GM19395 (cell line): ENCODE data around the gene HMGN2.

ENCODE experiments used
- ATAC-seq: cut with Tn5 transposase; IDR thresholded peaks from one replicate; pipeline ENCODE4 v1.9.1; 2021; ENCODE audit warnings: mild to moderate bottlenecking, moderate library complexity; ENCODE audit not compliant: unreplicated experiment

HMGN2 gene

DNA sequence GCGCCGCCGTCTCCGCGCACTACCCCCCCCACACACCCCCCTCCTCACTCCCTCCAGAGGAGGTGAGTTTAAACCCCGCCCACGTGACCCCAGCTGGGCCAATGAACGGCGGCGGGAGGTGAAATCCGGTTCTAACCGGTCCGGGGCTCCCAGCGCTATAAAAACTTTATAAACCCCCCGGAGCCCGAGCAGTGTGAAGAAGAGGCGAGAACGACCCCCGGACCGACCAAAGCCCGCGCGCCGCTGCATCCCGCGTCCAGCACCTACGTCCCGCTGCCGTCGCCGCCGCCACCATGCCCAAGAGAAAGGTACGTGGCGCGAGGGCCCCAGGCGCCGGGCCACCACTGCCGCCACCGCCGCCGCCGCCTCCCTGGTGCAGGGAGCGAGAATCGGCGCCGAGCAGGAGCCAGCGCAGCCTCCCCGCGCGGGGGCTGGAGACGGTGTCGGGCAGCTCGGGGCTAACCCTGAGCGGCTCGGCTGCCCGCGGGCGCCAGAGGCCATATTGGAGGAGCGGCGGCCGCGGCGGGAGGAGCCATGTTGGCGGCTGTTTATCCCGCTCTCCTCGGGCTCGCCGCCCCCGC, at the start of gene HMGN2:
Gene HMGN2 (plus strand): TSS at position 121 of the 581 bp plus-strand sequence. CDS start 173 bp downstream, at position 294.
- ATAC-seq: peak; percentile 54

GRCh38 chr1:26429721-26430120, 42.5 kb upstream of the HMGN2 start:
- no peak for ATAC-seq

DNA sequence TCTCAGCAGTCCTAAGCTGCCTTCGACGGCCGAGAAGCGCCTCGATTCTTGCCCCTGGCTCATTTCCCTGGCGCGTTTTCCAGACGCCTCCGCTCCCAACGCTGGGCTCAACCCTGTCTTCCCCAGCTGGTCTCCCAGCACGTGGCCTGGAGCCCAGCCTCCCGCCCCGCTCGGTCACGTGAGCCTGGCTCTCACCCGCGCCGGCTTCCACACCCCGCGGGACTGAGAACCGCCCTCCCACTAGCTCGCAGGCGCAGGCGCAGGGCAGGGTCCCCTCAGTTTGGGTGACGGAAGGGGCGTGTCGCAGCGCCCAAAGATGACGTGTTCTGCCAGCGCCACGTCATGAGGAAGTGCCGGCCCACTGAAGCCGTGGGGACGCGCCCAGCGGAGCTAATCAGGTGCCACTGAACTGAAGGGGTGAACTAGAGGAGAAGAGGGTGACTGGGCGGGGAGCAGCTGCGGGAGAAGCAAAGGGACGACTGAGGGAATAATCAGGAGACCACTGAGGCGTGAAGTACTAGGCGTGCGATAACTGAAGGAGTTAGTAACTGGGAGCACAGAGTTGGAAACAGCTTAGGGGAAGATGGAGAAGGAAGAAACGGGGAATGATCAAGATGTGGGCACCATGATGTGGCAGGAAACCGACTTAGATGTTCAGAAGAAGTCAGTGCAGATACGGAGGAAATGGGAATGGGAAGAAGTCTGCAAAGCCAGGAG, 40.1 kb upstream of the HMGN2 start, which contains the start of gene DHDDS:
Gene DHDDS (plus strand): TSS at position 343 of the 717 bp plus-strand sequence. CDS start 625 bp downstream, outside the sequence.
- peak; percentile 95 for ATAC-seq

DNA sequence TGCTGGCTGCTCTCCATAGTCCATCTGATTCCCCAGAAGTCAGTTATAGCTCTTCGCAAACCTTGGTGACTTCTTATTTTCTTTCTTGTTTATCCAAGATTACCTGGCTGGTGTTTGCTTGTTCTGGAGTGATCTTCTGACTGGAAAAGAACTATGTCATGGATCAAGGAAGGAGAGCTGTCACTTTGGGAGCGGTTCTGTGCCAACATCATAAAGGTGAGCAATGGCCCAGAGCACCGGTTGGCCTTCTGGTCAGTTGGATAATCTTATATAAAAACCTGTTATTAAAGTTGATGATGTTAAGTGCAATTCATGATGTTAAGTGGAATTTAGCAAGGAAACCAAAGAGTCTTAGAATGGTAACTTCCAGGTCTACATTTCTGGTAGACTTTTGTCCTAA, 39.4 kb upstream of the HMGN2 start:
- no peak for ATAC-seq

- no peak for ATAC-seq
These were observed 38.0 kb upstream of the HMGN2 start for GRCh38 chr1:26434161-26434752.

DNA sequence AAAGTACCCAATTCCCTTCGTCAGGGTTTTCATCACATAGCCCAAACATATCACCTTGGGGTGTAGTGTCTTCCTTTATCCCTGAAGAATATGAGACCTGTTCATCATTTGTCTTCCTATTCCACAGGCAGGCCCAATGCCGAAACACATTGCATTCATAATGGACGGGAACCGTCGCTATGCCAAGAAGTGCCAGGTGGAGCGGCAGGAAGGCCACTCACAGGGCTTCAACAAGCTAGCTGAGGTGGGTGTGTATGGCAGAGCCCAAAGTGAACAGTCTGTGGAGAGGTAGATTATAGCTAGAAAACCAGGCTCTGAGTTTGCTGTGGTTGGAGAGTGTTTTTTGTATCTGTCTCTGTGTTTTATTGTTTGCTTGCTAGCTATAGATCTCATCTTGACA, 34.2 kb upstream of the HMGN2 start:
- ATAC-seq: no peak

DNA sequence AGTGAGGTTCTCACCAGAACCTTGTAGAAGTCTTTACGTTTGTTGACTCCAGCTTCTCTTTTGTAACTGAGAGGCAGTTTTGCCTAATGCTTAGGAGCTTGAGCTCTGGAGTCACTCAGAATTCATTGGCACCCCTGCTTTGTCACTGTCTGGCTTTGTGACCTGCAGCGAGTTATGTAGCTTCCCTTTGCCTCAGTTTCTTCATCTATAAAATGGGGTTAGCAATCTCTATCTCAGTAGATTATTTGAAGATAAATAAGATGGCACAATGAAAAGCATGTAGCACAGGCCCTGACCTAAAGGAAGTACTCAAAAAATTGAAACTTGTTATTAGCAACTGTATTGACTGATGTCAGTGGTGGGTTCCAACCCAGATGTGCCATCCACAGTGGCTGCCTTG, 32.0 kb upstream of the HMGN2 start:
- ATAC-seq: no peak

DNA sequence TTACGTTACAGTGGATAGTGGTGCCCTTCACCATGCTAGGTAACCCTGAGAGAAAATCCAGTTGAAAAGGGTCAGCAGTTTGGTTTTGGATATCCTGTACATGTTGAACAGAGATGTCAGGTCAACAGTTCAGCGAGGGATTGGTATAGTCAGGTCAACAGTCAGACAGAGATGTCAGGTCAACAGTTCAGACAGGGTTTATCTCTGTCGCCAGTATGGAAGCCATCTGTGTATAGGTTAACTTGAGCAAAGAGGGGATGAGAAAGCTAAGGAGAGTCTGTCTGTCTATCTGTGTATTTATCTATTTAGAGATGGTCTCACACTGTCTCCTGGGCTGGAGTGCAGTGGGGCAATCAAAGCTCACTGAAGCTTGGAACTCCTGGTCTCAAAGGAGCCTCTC, 22.4 kb upstream of the HMGN2 start:
- no peak for ATAC-seq

- ATAC-seq: no peak
These were observed 21.3 kb upstream of the HMGN2 start for GRCh38 chr1:26450908-26451307.

- no peak for ATAC-seq
These were observed 19.6 kb upstream of the HMGN2 start for GRCh38 chr1:26452459-26453183.

- ATAC-seq: no peak
These were observed 13.1 kb upstream of the HMGN2 start for GRCh38 chr1:26459148-26459547.

GRCh38 chr1:26459573-26460031, 12.6 kb upstream of the HMGN2 start:
- ATAC-seq: no peak

GRCh38 chr1:26468911-26469310, 3.3 kb upstream of the HMGN2 start:
- ATAC-seq: no peak

- ATAC-seq: no peak
These were observed 2.7 kb upstream of the HMGN2 start for GRCh38 chr1:26469558-26469957.

GRCh38 chr1:26470878-26471497, 1.3 kb upstream of the HMGN2 start:
- no peak for ATAC-seq

DNA sequence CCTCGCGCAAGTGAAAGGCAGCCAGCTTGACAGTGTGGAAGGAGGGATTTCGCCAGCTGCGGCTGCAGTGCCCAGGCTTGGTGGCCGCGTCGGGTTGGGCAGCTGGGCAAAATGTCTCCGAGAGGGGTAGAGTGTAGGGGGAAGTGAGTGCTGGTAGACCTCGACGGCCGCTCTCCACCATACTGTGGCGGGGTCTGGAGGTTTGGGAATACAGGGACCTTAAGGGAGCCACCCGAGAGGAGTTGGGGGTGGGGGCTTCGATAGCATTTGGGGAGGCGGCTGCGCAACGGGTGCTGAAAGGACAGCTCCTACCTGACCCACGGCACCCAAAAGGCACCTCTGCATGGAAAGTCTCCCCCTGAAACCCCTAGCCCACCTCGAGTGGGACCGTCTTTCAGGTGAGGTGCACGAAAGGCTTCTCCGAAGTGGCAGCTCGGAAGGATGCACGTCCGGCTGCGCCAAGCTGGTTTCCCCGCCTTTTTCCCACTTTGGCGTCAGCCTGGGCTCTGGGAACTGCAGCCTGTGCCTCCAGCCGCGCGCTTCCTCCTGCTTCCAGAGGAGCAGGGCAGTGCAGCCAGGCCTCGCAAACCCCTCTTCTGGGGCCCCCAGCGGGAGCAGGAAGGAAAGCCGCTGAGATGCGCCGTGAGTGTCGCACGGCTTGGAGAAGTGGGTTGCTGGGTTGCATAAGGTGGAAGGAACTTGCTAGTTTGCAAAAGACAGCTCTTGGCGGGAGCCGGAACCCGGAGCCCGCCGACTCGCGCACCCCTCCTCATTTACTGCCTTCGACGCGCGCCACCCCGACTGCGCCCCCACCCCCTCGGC, 531 bp upstream of the HMGN2 start:
- peak; percentile 18 for ATAC-seq

DNA sequence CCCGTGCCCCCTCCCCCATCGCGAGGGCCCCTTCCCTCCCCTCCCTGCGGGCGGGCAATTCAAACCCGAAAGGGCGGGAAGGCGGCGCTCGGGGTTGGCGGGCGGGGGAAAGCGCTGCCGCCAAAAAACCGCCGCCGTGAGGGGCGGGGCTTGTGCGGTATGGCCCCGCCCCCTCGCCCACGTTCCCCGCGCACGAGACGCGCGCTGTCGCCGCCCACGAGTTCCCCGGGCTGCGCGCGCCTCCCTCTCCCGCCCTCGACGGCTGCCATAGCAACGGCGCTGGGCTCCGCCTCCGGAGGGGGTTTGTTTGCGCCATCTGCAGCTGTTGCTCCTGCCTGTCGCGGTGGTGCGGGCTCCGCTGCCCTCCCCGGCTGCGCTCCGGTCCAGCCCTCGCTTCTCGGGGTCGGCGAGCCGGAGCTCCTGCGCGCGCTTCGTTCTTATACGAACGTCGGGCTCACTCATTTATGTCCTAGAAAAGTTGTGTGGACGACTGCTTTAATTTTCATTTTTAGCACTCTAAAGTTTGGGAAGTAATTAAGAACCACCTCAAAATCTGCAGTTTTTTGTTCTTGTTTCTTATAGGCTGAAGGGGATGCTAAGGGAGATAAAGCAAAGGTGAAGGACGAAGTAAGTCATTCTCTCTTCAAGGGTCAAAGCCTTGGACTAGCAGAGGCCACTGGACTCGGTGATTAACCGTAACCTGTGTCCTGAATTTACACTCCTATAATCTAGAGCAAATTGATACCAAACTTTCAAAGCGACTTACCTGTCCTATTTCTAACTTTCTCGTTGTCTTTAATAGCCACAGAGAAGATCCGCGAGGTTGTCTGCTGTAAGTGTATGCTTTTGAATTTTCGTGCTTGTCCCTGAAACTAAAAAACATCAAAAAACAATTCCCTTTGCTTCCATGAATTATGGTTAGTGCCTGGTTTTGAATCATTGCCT, 933 bp downstream of the HMGN2 start:
- peak; percentile 66 for ATAC-seq

DNA sequence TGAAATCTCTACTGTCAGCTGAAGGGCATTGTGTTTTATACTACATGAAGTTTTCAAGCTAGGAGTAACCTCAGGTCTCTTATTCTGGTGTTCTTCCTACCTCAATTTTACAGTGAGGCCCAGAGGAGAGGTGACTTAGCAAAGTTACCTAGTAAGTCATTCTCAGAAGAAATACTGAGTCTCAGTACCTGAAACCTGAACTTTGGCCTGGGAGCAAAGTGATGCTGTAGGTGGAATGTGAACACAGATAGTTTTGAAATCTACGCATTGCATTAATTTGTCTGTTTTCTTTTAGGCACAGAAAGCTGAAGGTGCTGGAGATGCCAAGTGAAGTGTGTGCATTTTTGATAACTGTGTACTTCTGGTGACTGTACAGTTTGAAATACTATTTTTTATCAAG, 2.6 kb downstream of the HMGN2 start:
- no peak for ATAC-seq

GRCh38 chr1:26475989-26476388, 3.7 kb downstream of the HMGN2 start:
- ATAC-seq: no peak
